ENCODE data around the gene SPAG16.

GRCh38 chr2:214297423-214297822 lies 1013.2 kb downstream of the SPAG16 start:
- no peak for TF ChIP-seq CTCF (IDR thresholded peaks at IDR 0.05)
- no peak for TF ChIP-seq ZFX (IDR thresholded peaks at IDR 0.05; ENCODE audit: borderline replicate concordance)

Measured in 22Rv1 (cell line).